Measurements from ENCODE around the gene NFATC2. TPM values are rescaled to one million over a fixed set of nuclear protein-coding genes. Genes with fewer than 3 reads are reported as not detected.

The NFATC2 gene
- total and polyA plus RNA-seq, 2 of the 8 experiments (the other 6 are each of a cell fraction or from before 2014, with no cell fraction given), result 0.27 to 0.91 TPM

DNA sequence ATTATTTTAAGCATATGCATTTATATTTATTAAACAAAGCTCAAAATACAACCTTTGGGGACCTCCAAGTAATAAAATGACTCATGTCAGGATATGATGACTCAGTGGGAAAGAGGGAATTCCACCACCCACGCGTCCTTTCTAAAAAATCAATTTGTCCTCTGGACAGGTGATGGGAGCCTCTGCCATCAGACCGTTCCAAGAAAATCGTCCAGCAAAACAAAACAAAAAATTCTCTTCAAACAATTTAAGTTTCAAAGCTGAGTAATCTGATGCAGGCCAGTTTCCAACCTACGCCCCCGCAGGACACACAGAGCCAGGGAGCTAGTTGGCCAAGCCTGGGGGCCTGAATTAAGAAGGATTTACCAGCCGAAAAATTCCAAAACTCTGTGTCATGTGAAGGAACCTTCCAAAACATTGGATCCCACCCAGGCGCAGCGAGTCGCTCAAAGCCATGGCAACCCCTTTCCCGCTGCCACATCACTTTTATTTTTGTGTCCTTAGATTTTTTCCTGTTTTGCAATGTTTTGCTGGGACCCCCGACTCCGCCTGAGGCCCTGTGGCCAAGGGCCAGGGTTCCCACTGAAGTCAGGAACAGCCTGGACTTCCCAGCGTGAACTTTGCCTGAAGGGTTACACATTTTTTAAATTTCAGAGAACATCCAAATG, 95.3 kb downstream of the NFATC2 start:
- H4K5ac ChIP-seq (ENCODE audit: insufficient read length, low read depth, low read length), result no peak overlapping the region
- H2BK5ac ChIP-seq (ENCODE audit: low read depth, low read length), result no peak overlapping the region
- H4K20me1 ChIP-seq (replicated peaks in 1 of 2; ENCODE audit: control insufficient read depth in 1 of 2, insufficient read depth in 2 of 2, low read length in 2 of 2), result no peaks in the 10 kb centered on the region
- H3K4me1 ChIP-seq (replicated peaks in 1 of 4; ENCODE audit: control insufficient read depth in 3 of 4, insufficient read depth in 4 of 4, low read length in 3 of 4), result peaks cover 0 to 5% (median 0%) of the 10 kb centered on the region in 4 experiments; a peak in 3 of 7 replicates
- no peaks in the 10 kb centered on the region for H3K79me2 ChIP-seq (ENCODE audit: control insufficient read depth in 1 of 2, insufficient read depth in 2 of 2, low read length in 2 of 2)
- H3K4ac ChIP-seq (replicated peaks; ENCODE audit: insufficient read length, low read depth, low read length), result no peak overlapping the region
- H3K14ac ChIP-seq (ENCODE audit: insufficient read length), result no peak overlapping the region
- H2BK15ac ChIP-seq (ENCODE audit: low read length), result no peak overlapping the region
- H3K27me3 ChIP-seq (replicated peaks in 1 of 4; ENCODE audit: control insufficient read depth in 3 of 4, extremely low read depth in 1 of 4, insufficient read depth in 3 of 4, low read length in 3 of 4), result no peaks in the 10 kb centered on the region
- no peaks in the 10 kb centered on the region for H3K79me1 ChIP-seq (ENCODE audit: low read depth, low read length)
- H3K4me2 ChIP-seq (ENCODE audit: insufficient read depth in 1 of 2, low read depth in 2 of 2, low read length in 2 of 2), result no peak overlapping the region
- H4K8ac ChIP-seq (ENCODE audit: extremely low read depth, insufficient read depth, low read length), result no peak overlapping the region
- no peak overlapping the region for H2BK12ac ChIP-seq (ENCODE audit: low read depth, low read length)
- FAIRE-seq, result no peak
- no peak overlapping the region for H3K23ac ChIP-seq (ENCODE audit: insufficient read length)
- H2AFZ ChIP-seq (ENCODE audit: low read length), result no peak overlapping the region
- ChIA-PET POLR2A (ENCODE audit: partially characterized antibody) (no interaction called here), CTCF (ENCODE audit: partially characterized antibody) (interaction anchor here (0.6 to 1.6 kb wide), 2 partner anchors 62 to 177 kb away, joined by 4 read pairs; no protein-coding TSS in a partner anchor)
- H4K91ac ChIP-seq (replicated peaks; ENCODE audit: insufficient read length, low read length), result no peak overlapping the region
- H2AK5ac ChIP-seq (ENCODE audit: low read depth, low read length), result no peak overlapping the region
- no peak overlapping the region for H3K56ac ChIP-seq (replicated peaks; ENCODE audit: insufficient read length, low read depth, low read length)
- no peak overlapping the region for H2BK120ac ChIP-seq (replicated peaks; ENCODE audit: low read depth, low read length)
- H3K36me3 ChIP-seq (ENCODE audit: control insufficient read depth in 2 of 4, insufficient read depth in 4 of 4, low read length in 3 of 4), result no peaks in the 10 kb centered on the region
- H3K27ac ChIP-seq (ENCODE audit: low read depth, low read length), result no peak overlapping the region
- no peak overlapping the region for H3K4me3 ChIP-seq (ENCODE audit: extremely low read depth in 1 of 4, insufficient read depth in 2 of 4, low read depth in 3 of 4, low read length in 4 of 4)
- no peaks in the 10 kb centered on the region for H3K23me2 ChIP-seq (ENCODE audit: low read depth, low read length)
- H3K9ac ChIP-seq (replicated peaks in 1 of 4; ENCODE audit: extremely low read depth in 1 of 4, low read depth in 3 of 4, low read length in 3 of 4), result no peak overlapping the region
- H3K9me3 ChIP-seq (ENCODE audit: insufficient read depth in 2 of 2, low read depth in 1 of 2, low read length in 1 of 2), result no peaks in the 10 kb centered on the region
- 83% methylated on average over 14 of the region's 14 CpGs; no CpG with 5 or more reads in 1 of the 2 experiments for WGBS, 2 experiments (ENCODE audit: extremely low coverage in 1 of 2, insufficient coverage in 1 of 2, insufficient read length in 1 of 2, insufficient replicate concordance in 2 of 2, low coverage in 1 of 2, low lambda C conversion rate in 2 of 2, missing lambda C conversion rate in 1 of 2)
- no peak overlapping the region for H3K18ac ChIP-seq (ENCODE audit: extremely low read depth, low read length)
- DNase-seq (ENCODE audit: low read depth in 1 of 2, low spot score in 2 of 2), result no peak
- no peak overlapping the region for H2BK20ac ChIP-seq (ENCODE audit: low read length)
- no peak for TF ChIP-seq SP4 (IDR thresholded peaks at IDR 0.05; ENCODE audit: low read length)
- no peak for TF ChIP-seq EP300 (IDR thresholded peaks at IDR 0.05; ENCODE audit: borderline replicate concordance in 1 of 2, low read depth in 2 of 2, low read length in 2 of 2)
- TF ChIP-seq, protein P1, sequence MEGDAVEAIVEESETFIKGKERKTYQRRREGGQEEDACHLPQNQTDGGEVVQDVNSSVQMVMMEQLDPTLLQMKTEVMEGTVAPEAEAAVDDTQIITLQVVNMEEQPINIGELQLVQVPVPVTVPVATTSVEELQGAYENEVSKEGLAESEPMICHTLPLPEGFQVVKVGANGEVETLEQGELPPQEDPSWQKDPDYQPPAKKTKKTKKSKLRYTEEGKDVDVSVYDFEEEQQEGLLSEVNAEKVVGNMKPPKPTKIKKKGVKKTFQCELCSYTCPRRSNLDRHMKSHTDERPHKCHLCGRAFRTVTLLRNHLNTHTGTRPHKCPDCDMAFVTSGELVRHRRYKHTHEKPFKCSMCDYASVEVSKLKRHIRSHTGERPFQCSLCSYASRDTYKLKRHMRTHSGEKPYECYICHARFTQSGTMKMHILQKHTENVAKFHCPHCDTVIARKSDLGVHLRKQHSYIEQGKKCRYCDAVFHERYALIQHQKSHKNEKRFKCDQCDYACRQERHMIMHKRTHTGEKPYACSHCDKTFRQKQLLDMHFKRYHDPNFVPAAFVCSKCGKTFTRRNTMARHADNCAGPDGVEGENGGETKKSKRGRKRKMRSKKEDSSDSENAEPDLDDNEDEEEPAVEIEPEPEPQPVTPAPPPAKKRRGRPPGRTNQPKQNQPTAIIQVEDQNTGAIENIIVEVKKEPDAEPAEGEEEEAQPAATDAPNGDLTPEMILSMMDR (IDR thresholded peaks at IDR 0.05; ENCODE audit: control extremely low read depth in 1 of 3, insufficient read depth in 1 of 3, low read depth in 1 of 3, low read length in 3 of 3), result no peak
- TF ChIP-seq CHD1 (IDR thresholded peaks at IDR 0.05; ENCODE audit: low read depth, low read length), result no peak
- no peak for TF ChIP-seq SP2 (IDR thresholded peaks at IDR 0.05; ENCODE audit: low read length)
- no peak for TF ChIP-seq CBX8 (IDR thresholded peaks at IDR 0.05; ENCODE audit: borderline replicate concordance, low read depth, low read length)
- no peak for TF ChIP-seq BCL11A (IDR thresholded peaks at IDR 0.05; ENCODE audit: low read depth in 2 of 2, low read length in 2 of 2)
- no peak for TF ChIP-seq KDM5A (IDR thresholded peaks at IDR 0.05; ENCODE audit: low read length)
- TF ChIP-seq RXRA (IDR thresholded peaks at IDR 0.05; ENCODE audit: insufficient read depth, low read depth, low read length), result no peak
- TF ChIP-seq MAFK (IDR thresholded peaks at IDR 0.05; ENCODE audit: low read depth, low read length), result no peak
